HepG2 (cell line): ENCODE data around the gene MRPL10. TPM values are rescaled to one million over a fixed set of nuclear protein-coding genes. Genes with fewer than 3 reads are reported as not detected.
A peak's percentile ranks its signal among the peaks of the same experiment; 100 is the strongest.

Source experiments
- ATAC-seq: fragments of 200-7000 bp; cut with Tn5 transposase; 3 replicates; pipeline ENCODE4 v1.9.1; 2020; ENCODE audit warnings: mild to moderate bottlenecking, moderate library complexity
- BruUV-seq: library from RNA; stranded (reverse); fragments of 400-500 nt; replicated peaks from 2 replicates; lab custom pipeline; 2021; lab: Mats Ljungman, UMichigan
- CTCF ChIA-PET: fragments of 300-600 bp; formaldehyde crosslinking; extraction: SDS; loops from one replicate; lab custom pipeline; 2021; ENCODE audit warnings: low total read pairs, inconsistent platforms, low intra/inter-chr PET ratio; lab: Yijun Ruan, JAX
- POLR2A ChIA-PET: fragments of 350-600 bp; sonication (Branson Sonifier 250); formaldehyde crosslinking; loops from one replicate; lab custom pipeline; 2020; ENCODE audit warnings: antibody characterized with exemption, inconsistent platforms; lab: Yijun Ruan, JAX
- DNase-seq: peaks from one replicate; pipeline ENCODE4 v3.0.0-alpha.2; 2015; ENCODE audit warnings: low spot score
- FAIRE-seq: peaks from 3 replicates; lab custom pipeline; 2011; peaks lifted over from hg19 to GRCh38; lab: Jason Lieb, UNC
- H2AFZ ChIP-seq: one replicate; pipeline ENCODE4 v1.6.1; 2011; ENCODE audit warnings: low read length, inconsistent platforms
- H3K27ac ChIP-seq: fragments of 300-600 bp; 3 replicates; pipeline ENCODE4 v1.8.0; 2011; ENCODE audit warnings: mixed run types, mild to moderate bottlenecking, mixed read lengths, low read length, inconsistent platforms; ENCODE audit not compliant: insufficient read depth; ENCODE audit errors: extremely low read length
- H3K27me3 ChIP-seq, 2 experiments: fragments of 200-600 bp in 1 of 2; 2 replicates in 1 of 2; 3 replicates in 1 of 2; pipeline versions ENCODE4 v1.6.0 to v1.8.0; 2011; ENCODE audit warnings: low read length in 2 of 2, mild to moderate bottlenecking in 2 of 2, moderate library complexity in 2 of 2, inconsistent platforms in 1 of 2; ENCODE audit not compliant: insufficient read depth in 2 of 2, control insufficient read depth in 1 of 2
- H3K36me3 ChIP-seq, 2 experiments: fragments of 200-600 bp in 1 of 2; replicated peaks in 1 of 2; 2 replicates in 1 of 2; 3 replicates in 1 of 2; pipeline versions ENCODE4 v1.5.1 to v1.8.0; 2011; ENCODE audit warnings: low read length in 2 of 2, inconsistent platforms in 1 of 2; ENCODE audit not compliant: insufficient read depth in 2 of 2, control insufficient read depth in 1 of 2
- H3K4me1 ChIP-seq: 2 replicates; pipeline ENCODE4 v1.5.1; 2012; ENCODE audit warnings: low read length, inconsistent platforms; ENCODE audit not compliant: insufficient read depth
- H3K4me2 ChIP-seq: 2 replicates; pipeline ENCODE4 v1.6.0; 2011; ENCODE audit warnings: low read depth, low read length, inconsistent platforms
- H3K4me3 ChIP-seq, 3 experiments: fragments of 200-600 bp in 1 of 3; sonication (generic), shearing (Covaris generic) in 1 of 3; replicated peaks in 1 of 3; 2 replicates each; pipeline ENCODE4 v1.5.1; 2011 to 2016; ENCODE audit warnings: low read length in 3 of 3, inconsistent platforms in 2 of 3, low read depth in 2 of 3, mild to moderate bottlenecking in 2 of 3, control low read depth in 1 of 3, mixed read lengths in 1 of 3; ENCODE audit not compliant: insufficient read depth in 1 of 3
- H3K79me2 ChIP-seq: one replicate; pipeline ENCODE4 v1.6.1; 2011; ENCODE audit warnings: low read length, inconsistent platforms; ENCODE audit not compliant: insufficient read depth
- H3K9ac ChIP-seq: 2 replicates; pipeline ENCODE4 v1.6.0; 2011; ENCODE audit warnings: mild to moderate bottlenecking, low read depth, low read length, inconsistent platforms; ENCODE audit not compliant: insufficient read depth
- H3K9me3 ChIP-seq: 2 replicates; pipeline ENCODE4 v1.5.1; 2012; ENCODE audit warnings: mild to moderate bottlenecking, low read length
- H4K20me1 ChIP-seq: 2 replicates; pipeline ENCODE4 v1.6.0; 2011; ENCODE audit warnings: inconsistent platforms, mild to moderate bottlenecking, low read length, moderate library complexity; ENCODE audit not compliant: insufficient read depth
- AKNA ChIP-seq: sonication (generic); formaldehyde crosslinking; IDR thresholded peaks from 2 replicates; pipeline ENCODE4 v1.4.0; 2020; ENCODE audit warnings: missing genetic modification reagents, borderline replicate concordance
- HNRNPL ChIP-seq: fragments of 200-400 bp; formaldehyde crosslinking; IDR thresholded peaks from 2 replicates; pipeline ENCODE4 v1.6.1; 2017; ENCODE audit warnings: mild to moderate bottlenecking, low read depth, low read length
- MED1 ChIP-seq: sonication (generic); formaldehyde crosslinking; IDR thresholded peaks from 2 replicates; pipeline ENCODE4 v1.4.0; 2020; ENCODE audit warnings: missing genetic modification reagents
- ZKSCAN5 ChIP-seq: sonication (generic); formaldehyde crosslinking; IDR thresholded peaks from 2 replicates; pipeline ENCODE4 v1.5.1; 2020; ENCODE audit warnings: mild to moderate bottlenecking, missing genetic modification reagents
- WGBS: methylation state at CpG from one replicate; pipeline ENCODE4 v1.1.6; 2017; ENCODE audit warnings: low lambda C conversion rate; 5-methylcytosine and 5-hydroxymethylcytosine counted together
- in situ Hi-C: cut with HindIII; loops from 2 replicates; pipeline ENCODE4 v1.10.0; 2017; ENCODE audit warnings: low pct_unique_long_range_greater_than_20kb; ENCODE audit not compliant: extremely low pct_ligation_motif_present
- intact Hi-C: fragments of 100-400 bp; cut with micrococcal nuclease; formaldehyde crosslinking; loops from one replicate; pipeline ENCODE4 v1.10.0; 2022; ENCODE audit not compliant: unreplicated experiment
- polyA plus RNA-seq, 8 experiments: library from polyadenylated mRNA; depleted of rRNA in 3 of 8; stranded (reverse) in 7 of 8; unstranded in 1 of 8; fragments of >200 nt; fragmentation: Illumina TruSeq in 4 of 8; extraction: Trizol in 4 of 8; gene quantifications; 2 replicates each; pipeline versions ENCODE4 v1.2.1 to v1.2.3, GENCODE V29; 2011 to 2016; ENCODE audit warnings: low read depth in 4 of 8, missing spikeins in 1 of 8, mixed read lengths in 1 of 8; ENCODE audit not compliant: insufficient read depth in 1 of 8
- total RNA-seq, 5 experiments: library from RNA; depleted of rRNA; stranded (reverse); fragments of >200 nt; fragmentation: Illumina TruSeq; extraction: Trizol; gene quantifications; 2 replicates each; pipeline ENCODE4 v1.2.3, GENCODE V29; 2016; ENCODE audit warnings: low read depth in 1 of 5

Gene MRPL10
- total and polyA plus RNA-seq, 2 of the 13 experiments (the other 11 are each of a cell fraction or from before 2014, with no cell fraction given): 56.7 to 149 TPM

GRCh38 chr17:47870056-47870455, 38.7 kb upstream of the MRPL10 start:
- ChIA-PET CTCF (no interaction called here), POLR2A (interaction anchor here (0.7 kb wide), 1 partner anchor 26 kb away, joined by 3 read pairs; the partner anchor contains the start of gene SP2)

More at GRCh38 chr17:47870056-47870455, 38.7 kb upstream of the MRPL10 start:
- no peaks in the 10 kb centered on the region for H3K9me3 ChIP-seq
- no peaks in the 10 kb centered on the region for H3K4me1 ChIP-seq
- no peaks in the 10 kb centered on the region for H3K36me3 ChIP-seq
- no peak overlapping the region for H3K4me2 ChIP-seq
- peaks cover 5 to 39% of the 10 kb centered on the region in 2 experiments for H3K27me3 ChIP-seq
- ATAC-seq (no peak), FAIRE-seq (no peak), DNase-seq (peak; percentile 25)
- H4K20me1 ChIP-seq: no peaks in the 10 kb centered on the region
- in situ Hi-C loops (no loop called here), intact Hi-C loops (loop anchor here (5.0 kb wide), 1 partner anchor 652 kb away; no protein-coding TSS in a partner anchor)
- 0% methylated on average over 1 of the region's 1 CpG for WGBS
- no peak overlapping the region for H3K4me3 ChIP-seq
- no peak overlapping the region for H3K27ac ChIP-seq
- TF ChIP-seq HNRNPL (no peak), MED1 (CRISPR knock-in tag) (no peak), ZKSCAN5 (no peak), AKNA (no peak)
- H3K79me2 ChIP-seq: no peaks in the 10 kb centered on the region
- no TSS peak for BruUV-seq
- no peak overlapping the region for H3K9ac ChIP-seq
- H2AFZ ChIP-seq: no peak overlapping the region
